SIG-M5 treated with dmso at 0.1 percent for 504 hours (cell line): ENCODE data around the gene MAP4.

Source experiments
- DNase-seq: peaks from one replicate; lab custom pipeline; 2025; ENCODE audit not compliant: unreplicated experiment; lab: John Stamatoyannopoulos, UW

The MAP4 gene

DNA sequence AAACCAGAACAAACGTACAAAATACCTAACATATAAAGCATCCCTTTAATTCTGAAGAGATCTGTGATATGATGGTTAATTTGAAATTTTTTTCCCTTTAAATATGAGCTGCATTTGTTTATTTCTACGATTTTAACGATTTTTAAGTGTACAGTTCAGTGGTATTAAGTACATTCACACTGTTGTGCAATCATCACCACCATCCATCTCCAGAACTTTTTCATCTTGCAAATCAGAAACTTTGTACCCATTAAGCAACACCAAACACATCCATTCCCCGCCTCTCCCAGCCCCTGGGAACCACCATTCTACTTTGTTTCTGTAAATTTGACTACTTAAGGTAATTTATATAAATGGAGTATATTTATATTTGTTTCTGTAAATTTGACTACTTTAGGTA lies 51.5 kb downstream of the MAP4 start:
- no peak for DNase-seq

DNA sequence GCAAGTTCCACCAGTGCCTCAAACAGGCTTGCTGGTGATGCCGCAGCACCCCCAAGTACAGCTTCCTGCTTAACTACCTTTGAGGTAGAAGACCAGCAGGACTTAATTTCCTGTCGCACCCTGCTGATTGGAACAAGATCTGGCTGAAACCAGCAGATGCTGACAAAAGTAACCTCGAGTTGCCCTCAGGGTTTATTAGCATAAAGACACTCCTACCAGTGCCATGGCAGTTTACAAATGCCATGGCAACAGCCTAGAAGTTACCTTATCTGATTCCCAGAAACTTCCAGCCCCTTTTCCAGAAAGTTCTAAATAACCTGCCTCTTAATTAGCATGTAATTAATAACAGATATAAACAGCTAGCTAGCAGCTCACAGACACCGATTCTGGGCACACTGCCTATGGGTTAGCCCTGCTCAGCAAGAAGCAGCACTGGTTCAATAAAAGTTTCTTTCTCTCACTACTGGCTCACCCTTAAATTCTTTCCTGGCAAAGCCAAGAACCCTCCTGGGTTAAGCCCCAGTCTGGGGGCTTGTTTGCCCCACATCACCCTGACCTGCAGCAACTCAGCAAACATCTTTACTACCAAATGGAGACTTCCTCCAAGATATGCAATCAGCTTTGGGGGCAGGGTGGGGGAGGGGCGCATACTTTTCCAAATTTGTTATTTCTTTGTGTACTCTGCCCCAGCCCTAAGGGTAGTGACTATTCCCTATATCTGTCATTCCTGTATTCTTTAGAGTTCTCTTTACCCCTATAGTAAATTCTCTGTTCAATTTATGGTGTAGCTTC lies 54.2 kb downstream of the MAP4 start:
- DNase-seq: no peak

DNA sequence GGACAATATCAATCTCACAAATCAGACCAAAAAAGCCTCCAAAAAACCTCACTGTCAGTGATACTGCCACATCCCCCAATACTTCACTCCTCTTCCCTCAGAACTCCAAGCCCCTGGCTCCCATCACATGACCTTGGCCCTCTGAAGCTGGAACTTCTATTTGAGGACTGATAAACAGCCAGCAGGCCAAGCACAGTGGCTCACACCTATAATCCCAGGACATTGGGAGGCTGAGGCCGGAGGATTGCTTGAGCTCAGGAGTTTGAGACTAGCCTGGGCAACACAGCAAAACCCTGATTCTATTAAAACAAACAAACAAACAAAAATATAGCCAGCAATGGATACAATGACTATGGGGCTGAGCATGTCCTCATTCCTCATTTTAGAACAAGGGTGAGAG lies 55.2 kb downstream of the MAP4 start:
- no peak for DNase-seq

DNA sequence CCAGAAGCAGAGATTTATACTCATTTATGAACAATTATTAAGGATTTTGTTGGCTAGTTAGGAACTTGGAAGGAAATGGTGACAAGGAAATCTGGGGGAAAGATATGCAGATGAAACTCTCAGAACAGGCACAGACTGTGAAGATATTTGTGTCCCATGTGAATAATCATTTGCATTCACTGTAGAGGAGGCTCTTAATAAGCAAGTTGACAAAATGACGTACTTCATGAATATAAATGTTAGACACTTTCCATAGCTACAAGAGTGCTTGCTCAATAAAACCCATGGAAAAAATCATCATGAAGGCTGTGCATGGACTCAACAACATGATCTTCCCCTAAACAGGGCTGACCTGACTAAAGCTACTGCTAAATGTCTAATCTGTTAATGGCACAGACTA lies 59.7 kb downstream of the MAP4 start:
- DNase-seq: no peak

DNA sequence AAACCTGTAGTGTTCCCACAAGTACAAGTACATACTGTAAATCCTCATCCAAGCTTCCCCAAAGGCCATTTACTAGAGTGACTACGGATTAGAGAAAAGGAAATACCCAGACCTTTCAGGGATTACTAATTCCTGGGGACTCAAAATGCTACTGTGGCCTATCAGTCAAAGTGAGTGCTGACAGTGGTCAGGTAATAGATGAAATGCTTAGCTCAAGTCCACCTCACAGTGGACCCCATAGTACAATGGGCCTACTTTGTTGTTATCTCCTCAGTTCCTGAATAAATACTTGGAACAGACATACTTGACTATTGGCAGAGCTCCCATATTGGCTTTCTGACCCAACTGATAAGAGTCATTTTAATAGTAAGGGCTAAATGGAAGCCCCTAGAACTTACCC lies 61.6 kb downstream of the MAP4 start:
- DNase-seq: no peak

DNA sequence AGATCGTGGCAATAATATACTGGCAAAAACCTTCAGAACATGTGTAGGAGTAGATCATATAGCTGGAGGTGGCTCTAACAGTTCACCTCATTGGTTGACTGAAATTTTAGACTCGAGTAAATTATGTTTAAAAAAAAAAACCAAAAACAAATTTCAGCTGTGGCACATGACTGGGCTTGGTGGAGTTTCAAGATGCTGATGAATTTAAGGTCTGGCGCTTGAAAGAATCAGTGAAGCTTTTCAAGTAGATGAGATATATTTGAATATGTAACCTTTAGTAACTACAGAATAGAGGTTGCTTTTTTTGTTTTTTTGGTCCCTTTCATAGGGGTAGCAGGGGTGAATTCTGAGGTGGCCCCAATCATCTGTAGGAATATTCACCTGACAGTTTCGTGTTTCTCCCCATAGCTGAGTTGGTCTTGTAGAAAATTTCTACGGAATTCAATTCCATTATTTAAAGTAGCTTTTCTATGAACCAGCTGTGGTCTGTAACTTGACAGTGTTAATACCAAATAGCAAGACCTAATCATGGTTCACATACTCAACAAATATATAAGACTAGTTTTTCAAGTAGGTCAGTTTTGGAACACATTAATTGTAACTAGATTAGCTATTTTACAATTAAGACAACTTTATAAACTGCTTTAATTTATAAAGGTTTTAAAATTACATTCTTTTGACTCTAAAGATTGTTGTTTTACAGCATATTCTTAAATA lies 65.6 kb downstream of the MAP4 start:
- no peak for DNase-seq

DNA sequence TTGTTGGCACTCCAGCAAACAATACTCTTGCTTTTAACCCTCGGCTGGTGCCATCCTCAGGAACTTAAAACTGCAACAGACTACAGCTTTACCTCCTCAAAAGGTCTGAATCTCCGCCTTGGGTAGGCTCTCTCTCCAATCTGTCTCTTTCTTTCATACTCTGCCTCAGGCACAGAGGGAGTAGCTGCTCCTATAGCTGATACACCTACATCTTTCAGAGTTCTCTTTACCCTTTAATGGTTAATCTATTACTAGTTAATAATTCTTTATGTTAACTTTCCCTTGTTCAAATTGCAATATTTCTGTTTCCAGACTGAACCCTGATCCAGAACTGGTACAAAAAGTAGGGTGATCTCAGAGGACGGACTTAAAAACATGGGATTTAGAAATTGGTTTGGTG lies 66.2 kb downstream of the MAP4 start:
- DNase-seq: no peak

DNA sequence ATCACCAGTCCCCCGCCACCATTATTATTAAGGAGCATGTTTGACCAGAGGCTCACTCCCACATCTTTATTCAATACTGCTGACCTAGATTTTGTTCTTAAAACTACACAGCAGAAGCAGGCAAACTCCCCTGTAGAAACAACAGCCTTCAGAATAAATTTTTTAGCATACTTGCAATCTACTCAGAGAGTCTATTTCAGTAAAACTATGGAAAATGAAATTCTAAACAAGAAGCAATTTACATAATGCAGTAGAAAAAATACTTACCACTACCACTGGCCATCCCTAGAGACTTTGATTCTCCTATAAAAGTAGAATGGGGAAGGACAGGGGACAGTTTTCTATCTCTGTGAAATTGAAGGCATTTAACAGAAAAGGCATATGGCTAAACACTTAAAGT lies 76.0 kb downstream of the MAP4 start:
- no peak for DNase-seq

DNA sequence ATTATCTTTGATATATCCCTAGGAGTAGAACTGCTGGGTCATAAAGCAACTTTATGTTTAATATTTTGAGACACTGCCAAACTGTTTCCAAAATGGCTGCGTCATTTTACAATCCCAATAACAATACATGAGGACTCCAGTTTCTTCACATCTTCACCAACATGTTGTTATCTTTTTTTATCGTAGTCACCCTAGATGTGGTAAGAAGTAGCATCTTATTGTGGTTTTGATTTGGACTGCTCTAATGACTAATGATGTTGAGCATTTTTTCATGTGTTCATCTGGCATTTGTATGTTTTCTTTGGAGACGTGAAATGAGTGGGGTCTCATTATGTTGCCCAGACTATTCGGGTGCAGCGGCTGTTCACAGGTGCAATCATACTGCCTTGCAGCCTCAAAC lies 83.8 kb downstream of the MAP4 start:
- no peak for DNase-seq

DNA sequence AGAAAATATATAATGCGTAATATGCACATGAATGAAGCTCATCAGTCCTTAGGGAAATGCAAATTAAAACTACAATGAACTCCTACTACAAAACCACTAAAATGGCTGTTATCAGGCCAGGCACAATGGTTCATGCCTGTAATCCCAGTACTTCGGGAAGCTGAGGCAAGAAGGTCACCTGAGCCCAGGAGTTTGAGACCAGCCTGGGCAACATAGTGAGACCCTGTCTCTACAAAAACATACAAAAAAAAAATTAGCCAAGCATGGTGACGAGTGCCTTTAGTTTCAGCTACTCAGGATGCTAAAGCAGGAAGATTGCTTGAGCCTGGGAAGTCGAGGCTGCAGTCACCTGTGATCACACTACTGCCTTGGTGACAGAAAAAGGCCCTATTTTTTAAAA lies 85.2 kb downstream of the MAP4 start:
- no peak for DNase-seq

DNA sequence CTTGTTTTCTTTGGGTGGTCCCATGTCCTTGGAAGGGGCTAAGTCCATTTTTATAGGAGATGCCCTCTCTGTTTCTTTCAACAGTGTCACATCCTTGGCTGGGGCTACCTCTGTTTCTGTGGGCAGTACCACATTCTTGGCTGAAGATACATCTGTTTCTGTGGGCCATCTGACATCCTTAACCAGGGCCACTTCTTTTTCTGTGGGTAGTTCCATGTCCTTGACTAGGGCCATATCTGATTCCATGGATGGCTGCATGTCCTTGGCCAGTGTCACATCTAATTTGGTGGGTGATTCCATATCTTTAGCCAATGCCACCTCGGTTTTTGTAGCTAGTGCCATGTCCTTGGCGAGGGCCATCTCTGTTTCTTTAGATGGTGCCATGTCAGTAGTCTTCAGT lies 99.5 kb downstream of the MAP4 start:
- no peak for DNase-seq

DNA sequence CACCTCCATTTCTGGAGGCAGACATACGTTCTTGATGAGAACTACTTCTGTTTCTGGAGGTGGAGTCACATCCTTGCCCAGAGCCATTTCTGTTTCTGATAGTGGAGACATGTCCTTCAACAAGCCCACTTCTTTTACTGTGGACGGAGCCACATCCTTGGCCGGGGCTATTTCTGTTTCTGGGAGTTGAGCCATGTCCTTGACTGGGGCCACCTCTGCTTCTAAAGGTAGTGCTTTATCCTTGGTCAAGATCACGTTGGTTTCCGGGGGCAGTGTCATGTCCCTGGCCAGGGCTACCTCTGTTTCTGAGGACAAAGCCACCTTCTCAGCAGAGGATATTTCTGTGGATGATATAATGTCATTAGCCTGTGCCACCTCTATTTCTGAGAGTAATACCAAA lies 100.0 kb downstream of the MAP4 start:
- DNase-seq: no peak

DNA sequence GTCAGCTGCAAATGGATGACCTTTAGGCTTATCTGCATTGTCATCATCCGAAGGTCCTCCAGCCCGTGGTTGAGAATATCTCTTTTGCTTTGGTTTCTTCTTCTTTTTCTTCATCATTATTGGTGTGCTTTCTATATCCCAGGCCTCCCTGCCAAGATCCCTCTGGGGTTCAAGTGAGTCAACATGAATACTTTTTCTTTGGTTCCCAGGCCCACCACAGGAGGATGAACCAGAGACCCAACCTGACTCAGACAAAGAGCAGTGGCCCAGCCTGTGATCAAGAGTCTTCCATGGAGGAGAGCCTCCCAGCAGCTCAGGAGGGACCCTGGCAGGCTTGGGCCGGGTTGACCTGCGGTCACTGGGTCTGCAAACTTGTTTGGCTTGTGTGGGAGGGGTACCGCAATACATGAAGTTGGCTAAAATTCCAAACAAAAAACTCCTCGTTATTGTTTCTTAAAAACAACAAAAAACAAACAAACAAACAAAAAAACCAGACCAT lies 104.2 kb downstream of the MAP4 start:
- no peak for DNase-seq

DNA sequence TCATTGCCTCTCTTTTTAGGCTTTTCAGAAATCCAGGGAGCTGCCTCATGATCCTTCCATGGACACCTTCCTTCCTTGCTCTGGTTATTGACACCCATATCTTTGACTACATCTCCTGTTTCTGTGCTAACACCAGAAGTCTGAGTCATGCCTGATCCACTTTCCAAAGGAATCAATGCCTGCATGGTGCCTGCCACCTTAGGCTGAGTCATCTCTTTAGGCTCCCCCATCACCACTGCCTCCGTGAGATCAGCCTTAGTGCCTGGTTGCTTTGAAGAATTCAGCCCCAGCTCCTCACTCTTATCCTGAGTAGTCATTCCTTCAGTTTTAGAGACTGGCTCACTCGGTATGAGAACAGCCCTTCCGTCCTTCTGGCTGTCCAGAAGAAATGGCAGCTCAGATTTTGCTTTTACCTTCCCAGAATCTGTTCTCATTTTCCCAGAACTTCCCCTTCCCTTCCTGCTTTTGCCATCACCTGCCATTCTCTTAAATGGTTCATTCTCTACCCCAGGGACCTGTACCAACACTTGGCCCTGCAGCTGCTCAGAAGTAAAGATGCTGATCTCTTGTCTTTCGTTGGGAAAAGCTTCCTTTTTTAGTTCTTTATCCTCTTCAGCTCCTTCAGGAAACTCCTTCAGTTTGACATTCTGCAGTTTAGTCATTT lies 105.3 kb downstream of the MAP4 start:
- no peak for DNase-seq

DNA sequence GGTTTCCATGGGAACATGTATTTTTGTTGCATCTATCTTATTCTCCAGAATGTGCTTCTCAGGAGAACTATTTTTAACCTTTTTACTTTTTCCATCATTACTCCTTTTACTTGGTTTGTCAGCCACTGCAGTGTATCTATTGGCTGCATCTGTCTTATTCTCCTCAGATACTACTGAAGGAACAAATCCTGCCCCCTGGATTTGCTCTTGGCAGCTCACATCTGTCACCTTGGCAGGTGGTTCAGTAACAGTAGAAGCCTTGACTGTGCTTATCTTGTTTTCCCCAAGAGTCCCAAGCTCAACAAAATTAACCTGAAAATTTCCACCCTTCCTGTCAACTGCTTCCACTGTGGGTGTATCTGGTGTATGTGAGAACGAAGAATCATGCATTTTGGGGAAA lies 106.0 kb downstream of the MAP4 start:
- no peak for DNase-seq

DNA sequence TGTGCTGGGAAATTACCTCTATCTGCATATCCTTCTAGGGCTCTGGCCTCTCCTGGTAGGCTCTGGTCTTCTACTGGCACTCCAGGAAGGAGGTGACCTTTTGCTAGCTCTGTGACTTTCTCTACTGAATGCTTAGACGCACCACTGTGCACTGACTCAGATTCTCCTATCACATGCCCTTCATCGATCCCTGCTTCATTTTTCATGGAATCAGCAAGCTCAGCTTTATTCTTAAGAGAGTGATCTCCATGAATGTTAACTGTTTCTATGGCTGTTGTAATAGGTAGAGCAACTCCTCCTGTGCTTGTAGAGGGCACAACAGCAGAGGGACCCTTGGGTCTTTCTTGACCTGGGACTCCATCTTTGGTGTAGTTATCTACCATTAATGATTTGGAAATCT lies 106.6 kb downstream of the MAP4 start:
- no peak for DNase-seq

DNA sequence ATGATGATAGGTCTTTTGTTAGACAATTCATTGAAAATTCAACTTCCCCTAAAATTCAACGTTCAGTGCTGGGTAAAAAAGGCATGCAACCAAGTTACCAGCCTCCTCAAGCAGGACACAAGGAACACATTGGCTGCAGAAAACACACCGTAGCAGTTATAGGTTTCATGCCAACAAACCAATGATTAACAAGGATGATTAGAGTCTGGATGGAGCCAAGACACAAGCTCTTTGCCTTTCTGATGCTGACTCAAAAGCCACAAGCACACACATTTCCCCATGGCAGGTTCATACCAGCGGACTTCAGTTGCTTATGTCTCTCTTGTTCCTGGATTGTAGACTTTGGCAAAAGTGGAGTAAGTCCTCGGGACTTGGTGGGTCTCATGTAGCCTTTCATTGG lies 107.5 kb downstream of the MAP4 start:
- DNase-seq: no peak

DNA sequence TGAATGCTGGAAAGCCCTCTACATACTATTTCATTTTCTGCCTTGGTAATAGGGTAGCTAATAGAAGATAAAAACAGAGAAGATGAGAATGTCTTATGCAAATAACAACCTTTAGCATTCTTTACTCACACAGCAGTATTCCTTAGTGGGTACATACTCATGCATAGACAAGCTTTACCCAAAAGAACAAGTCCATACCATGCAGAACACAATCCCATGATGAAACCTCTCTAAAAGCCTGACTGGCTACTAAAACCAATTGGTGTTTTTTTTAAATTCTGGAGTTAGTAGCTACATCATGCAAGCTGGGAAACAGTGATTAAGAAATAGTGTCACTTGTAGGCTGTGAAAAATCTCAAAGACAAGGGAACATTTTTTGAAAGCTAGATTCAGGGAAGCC lies 108.4 kb downstream of the MAP4 start:
- DNase-seq: no peak

DNA sequence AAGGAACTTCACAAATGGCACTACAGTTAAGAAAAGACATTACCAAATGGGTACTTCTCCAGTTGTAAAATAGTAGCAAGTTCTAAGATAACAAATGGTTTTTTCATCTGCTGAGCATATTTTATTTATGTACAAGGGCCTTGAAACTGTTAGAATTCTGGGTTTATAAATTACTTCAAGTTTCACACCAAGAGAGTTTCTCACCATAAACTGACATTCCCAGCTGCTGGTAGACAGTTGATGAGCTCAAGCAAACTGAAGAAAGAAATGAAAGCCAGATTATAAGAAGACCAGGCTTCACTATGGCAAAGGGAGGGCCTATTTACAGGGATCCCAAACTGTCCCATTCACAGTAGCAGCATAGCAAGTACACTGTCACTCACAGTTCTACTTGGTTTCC lies 113.5 kb downstream of the MAP4 start:
- no peak for DNase-seq

DNA sequence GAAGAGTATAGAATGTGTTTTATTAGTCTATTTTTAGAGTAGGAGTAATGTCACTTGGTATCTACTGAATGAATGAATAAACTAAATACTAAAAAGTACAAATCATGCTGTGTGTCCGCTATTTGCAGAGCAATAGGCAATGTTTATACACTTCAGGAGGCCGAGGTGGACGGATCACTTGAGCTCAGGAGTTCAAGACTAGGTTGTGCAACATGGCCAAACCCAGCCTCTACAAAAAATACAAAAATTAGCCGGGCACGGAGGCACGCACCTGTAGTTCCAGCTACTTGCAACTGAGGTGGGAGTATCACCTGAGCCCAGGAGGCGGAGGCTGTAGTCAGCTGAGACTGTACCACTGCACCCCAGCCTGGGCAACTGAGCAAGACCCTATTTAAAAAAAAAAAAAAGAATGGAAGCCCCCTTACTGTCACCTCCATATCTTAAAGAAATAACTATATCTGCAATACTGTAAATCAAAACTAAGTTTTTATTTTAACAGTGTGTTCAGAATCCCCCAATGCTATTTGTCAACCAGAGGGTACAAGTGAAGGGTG lies 114.9 kb downstream of the MAP4 start:
- DNase-seq: no peak

DNA sequence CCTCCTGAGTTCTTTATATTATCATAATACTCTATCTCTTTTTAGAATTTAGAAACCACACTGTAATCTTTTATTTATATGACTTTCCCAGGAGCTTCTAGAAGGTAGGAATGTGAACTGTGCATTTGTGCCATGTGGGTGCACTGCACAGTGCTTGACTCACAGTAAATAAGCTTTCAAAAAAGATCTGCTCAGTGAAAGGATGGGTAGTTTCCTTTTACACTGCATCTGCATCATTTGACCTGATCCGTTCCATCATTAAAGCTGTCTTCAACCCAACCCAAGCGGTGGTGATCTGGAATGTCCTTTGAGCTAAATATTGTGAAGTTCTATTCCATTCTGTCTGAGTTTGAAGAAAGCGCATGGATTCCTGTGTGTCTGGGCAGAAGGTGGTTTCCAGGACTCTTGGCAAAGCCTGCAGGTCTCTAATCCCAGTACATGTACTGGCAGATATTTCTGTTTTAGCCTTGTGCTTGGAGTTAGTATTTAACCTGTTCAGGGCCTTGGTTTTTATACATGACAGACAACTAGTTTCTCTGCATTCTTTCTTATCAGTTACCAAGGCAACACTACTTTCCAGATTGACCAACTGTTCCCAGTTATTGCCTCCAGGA lies 116.6 kb downstream of the MAP4 start:
- DNase-seq: no peak
